Activated naive CD8-positive, alpha-beta T cell (primary cell): ENCODE results near the gene SP100.
"Not testable (repeated sequence)": the region's sequence is repeated elsewhere in the genome, so short reads cannot be mapped to it uniquely, and the experiment has no call there.

ENCODE experiments used
- H3K27ac Mint-ChIP-seq: one replicate; pipeline ENCODE4 v1.8.0; 2021; ENCODE audit warnings: mixed read lengths
- H3K27me3 Mint-ChIP-seq: one replicate; pipeline ENCODE4 v1.8.0; 2021; ENCODE audit warnings: mixed read lengths
- H3K36me3 Mint-ChIP-seq: one replicate; pipeline ENCODE4 v1.8.0; 2021; ENCODE audit warnings: mixed read lengths
- H3K4me1 Mint-ChIP-seq: one replicate; pipeline ENCODE4 v1.8.0; 2021; ENCODE audit warnings: low read depth, mixed read lengths
- H3K4me3 Mint-ChIP-seq: one replicate; pipeline ENCODE4 v1.8.0; 2021; ENCODE audit warnings: mild to moderate bottlenecking, mixed read lengths
- H3K9me3 Mint-ChIP-seq: one replicate; pipeline ENCODE4 v1.8.0; 2021; ENCODE audit warnings: low read depth, mixed read lengths

The SP100 gene

GRCh38 chr2:230435431-230435830 is 19.4 kb downstream of the SP100 start:
- H3K9me3 Mint-ChIP-seq, result peaks cover 15% of the 10 kb centered on the region
- peaks cover 59% of the 10 kb centered on the region for H3K4me1 Mint-ChIP-seq
- peaks cover 24% of the 10 kb centered on the region for H3K36me3 Mint-ChIP-seq
- no peak overlapping the region for H3K4me3 Mint-ChIP-seq
- no peaks in the 10 kb centered on the region for H3K27me3 Mint-ChIP-seq
- peak overlapping the region; percentile 75 for H3K27ac Mint-ChIP-seq

GRCh38 chr2:230439121-230439520 is 23.1 kb downstream of the SP100 start:
- not testable (repeated sequence) for H3K27me3 Mint-ChIP-seq, H3K9me3 Mint-ChIP-seq
- peaks cover 14% of the 10 kb centered on the region for H3K36me3 Mint-ChIP-seq
- H3K4me3 Mint-ChIP-seq, result peak overlapping the region; percentile 79
- H3K27ac Mint-ChIP-seq, result peak overlapping the region; percentile 97
- H3K4me1 Mint-ChIP-seq, result peaks cover 67% of the 10 kb centered on the region

GRCh38 chr2:230439590-230439989 is 23.6 kb downstream of the SP100 start:
- Mint-ChIP-seq H3K4me3 (peak overlapping the region; percentile 79), H3K27ac (peak overlapping the region; percentile 97), H3K4me1 (peaks cover 66% of the 10 kb centered on the region), H3K36me3 (peaks cover 16% of the 10 kb centered on the region), H3K9me3 (peaks cover 4% of the 10 kb centered on the region), H3K27me3 (no peaks in the 10 kb centered on the region)

GRCh38 chr2:230441227-230441897 is 25.4 kb downstream of the SP100 start:
- peak overlapping the region; percentile 94 for H3K27ac Mint-ChIP-seq
- H3K9me3 Mint-ChIP-seq, result peaks cover 2% of the 10 kb centered on the region
- H3K4me1 Mint-ChIP-seq, result peaks cover 57% of the 10 kb centered on the region
- no peaks in the 10 kb centered on the region for H3K27me3 Mint-ChIP-seq
- peaks cover 11% of the 10 kb centered on the region for H3K36me3 Mint-ChIP-seq
- peak overlapping the region; percentile 74 for H3K4me3 Mint-ChIP-seq

- no peak overlapping the region for H3K4me3 Mint-ChIP-seq
- H3K9me3 Mint-ChIP-seq, result no peaks in the 10 kb centered on the region
- H3K36me3 Mint-ChIP-seq, result peaks cover 27% of the 10 kb centered on the region
- no peaks in the 10 kb centered on the region for H3K27me3 Mint-ChIP-seq
- H3K4me1 Mint-ChIP-seq, result peaks cover 78% of the 10 kb centered on the region
- peak overlapping the region; percentile 30 for H3K27ac Mint-ChIP-seq
Measured at GRCh38 chr2:230443541-230443940, 27.5 kb downstream of the SP100 start.

- H3K9me3 Mint-ChIP-seq, result no peaks in the 10 kb centered on the region
- H3K27ac Mint-ChIP-seq, result peak overlapping the region; percentile 5
- H3K27me3 Mint-ChIP-seq, result no peaks in the 10 kb centered on the region
- peaks cover 75% of the 10 kb centered on the region for H3K4me1 Mint-ChIP-seq
- H3K36me3 Mint-ChIP-seq, result peaks cover 31% of the 10 kb centered on the region
- H3K4me3 Mint-ChIP-seq, result no peak overlapping the region
Measured at GRCh38 chr2:230444832-230445231, 28.8 kb downstream of the SP100 start.

GRCh38 chr2:230447036-230447435 is 31.0 kb downstream of the SP100 start:
- Mint-ChIP-seq H3K4me3 (no peak overlapping the region), H3K36me3 (peaks cover 44% of the 10 kb centered on the region), H3K27me3 (no peaks in the 10 kb centered on the region), H3K9me3 (no peaks in the 10 kb centered on the region), H3K4me1 (peaks cover 66% of the 10 kb centered on the region), H3K27ac (peak overlapping the region; percentile 93)

GRCh38 chr2:230447455-230448451 is 31.8 kb downstream of the SP100 start:
- peak overlapping the region; percentile 72 for H3K4me3 Mint-ChIP-seq
- H3K9me3 Mint-ChIP-seq, result no peaks in the 10 kb centered on the region
- H3K36me3 Mint-ChIP-seq, result peaks cover 48% of the 10 kb centered on the region

GRCh38 chr2:230449901-230450467 is 34.0 kb downstream of the SP100 start:
- Mint-ChIP-seq H3K9me3 (peaks cover 9% of the 10 kb centered on the region), H3K4me3 (no peak overlapping the region), H3K4me1 (peaks cover 72% of the 10 kb centered on the region), H3K27ac (peak overlapping the region; percentile 59), H3K36me3 (peaks cover 63% of the 10 kb centered on the region), H3K27me3 (no peaks in the 10 kb centered on the region)

More at GRCh38 chr2:230447455-230448451, 31.8 kb downstream of the SP100 start:
- Mint-ChIP-seq H3K4me1 (peaks cover 63% of the 10 kb centered on the region), H3K27ac (peak overlapping the region; percentile 93), H3K27me3 (no peaks in the 10 kb centered on the region)

- Mint-ChIP-seq H3K27me3 (no peaks in the 10 kb centered on the region), H3K36me3 (peaks cover 67% of the 10 kb centered on the region), H3K4me1 (peaks cover 79% of the 10 kb centered on the region), H3K9me3 (peaks cover 23% of the 10 kb centered on the region), H3K27ac (no peak overlapping the region), H3K4me3 (no peak overlapping the region)
Measured at GRCh38 chr2:230453006-230453405, 37.0 kb downstream of the SP100 start.

- no peak overlapping the region for H3K4me3 Mint-ChIP-seq
- H3K36me3 Mint-ChIP-seq, result peaks cover 75% of the 10 kb centered on the region
- H3K27me3 Mint-ChIP-seq, result no peaks in the 10 kb centered on the region
- H3K4me1 Mint-ChIP-seq, result peaks cover 83% of the 10 kb centered on the region
- peaks cover 23% of the 10 kb centered on the region for H3K9me3 Mint-ChIP-seq
- peak overlapping the region; percentile 68 for H3K27ac Mint-ChIP-seq
Measured at GRCh38 chr2:230455005-230455684, 39.1 kb downstream of the SP100 start.

- Mint-ChIP-seq H3K36me3 (peaks cover 67% of the 10 kb centered on the region), H3K27me3 (no peaks in the 10 kb centered on the region), H3K4me1 (peaks cover 76% of the 10 kb centered on the region), H3K9me3 (peaks cover 23% of the 10 kb centered on the region), H3K27ac (peak overlapping the region; percentile 81), H3K4me3 (peak overlapping the region; percentile 10)
Measured at GRCh38 chr2:230457073-230457768, 41.2 kb downstream of the SP100 start.

GRCh38 chr2:230457793-230458192 is 41.8 kb downstream of the SP100 start:
- Mint-ChIP-seq H3K4me3 (no peak overlapping the region), H3K36me3 (peaks cover 65% of the 10 kb centered on the region), H3K9me3 (peaks cover 23% of the 10 kb centered on the region), H3K27ac (peak overlapping the region; percentile 69), H3K4me1 (peaks cover 71% of the 10 kb centered on the region), H3K27me3 (no peaks in the 10 kb centered on the region)

GRCh38 chr2:230459216-230459615 is 43.2 kb downstream of the SP100 start:
- peak overlapping the region; percentile 18 for H3K4me3 Mint-ChIP-seq
- no peaks in the 10 kb centered on the region for H3K27me3 Mint-ChIP-seq
- H3K4me1 Mint-ChIP-seq, result peaks cover 57% of the 10 kb centered on the region
- H3K36me3 Mint-ChIP-seq, result peaks cover 57% of the 10 kb centered on the region
- H3K9me3 Mint-ChIP-seq, result peaks cover 18% of the 10 kb centered on the region
- peak overlapping the region; percentile 46 for H3K27ac Mint-ChIP-seq
